ENCODE results near the gene STIMATE.

- TF ChIP-seq CTCF (IDR thresholded peaks at IDR 0.05) (no peak), ZFX (IDR thresholded peaks at IDR 0.05; ENCODE audit: borderline replicate concordance) (no peak)
Measured at GRCh38 chr3:52831500-52832301, 65.6 kb downstream of the STIMATE start.

Data from 22Rv1 (cell line).